ENCODE measurements around the gene PNCK. TPM values are rescaled to one million over a fixed set of nuclear protein-coding genes. Genes with fewer than 3 reads are reported as not detected.

The PNCK gene
- total and polyA plus RNA-seq, 7 experiments from 2014 or later: 0.35 to 1.1 (median 0.58) TPM; not detected in 4

- ATAC-seq: peak; percentile 59
- POLR2A ChIA-PET: interaction anchor here (0.5 kb wide), 1 partner anchor 71 kb away, joined by 3 read pairs; no protein-coding TSS in a partner anchor
Measured at GRCh38 chrX:153669174-153669890, 4.3 kb downstream of the PNCK start.

GRCh38 chrX:153668423-153669173 is 5.0 kb downstream of the PNCK start:
- H3K36me3 Mint-ChIP-seq: no peaks in the 10 kb centered on the region
- H3K4me1 ChIP-seq (ENCODE audit: control insufficient read depth in 2 of 2, insufficient read depth in 2 of 2, low read length in 2 of 2): no peaks in the 10 kb centered on the region
- intact Hi-C loops (cut with micrococcal nuclease): loop anchor here (1.0 to 5.0 kb wide), 9 partner anchors 58 to 727 kb away; no protein-coding TSS in a partner anchor
- no peak overlapping the region for H3K4me3 Mint-ChIP-seq
- H3K27ac ChIP-seq (ENCODE audit: low read depth, low read length): no peak overlapping the region
- ChIA-PET CTCF (interaction anchor here (0.6 to 4.2 kb wide), 10 partner anchors 15 to 727 kb away, joined by 3 to 27 read pairs (median 6); no protein-coding TSS in a partner anchor), POLR2A (interaction anchor here (0.5 kb wide), 1 partner anchor 70 kb away, joined by 3 read pairs; no protein-coding TSS in a partner anchor)
- peaks cover 5 to 10% (median 7%) of the 10 kb centered on the region in 7 donors for H3K4me1 Mint-ChIP-seq
- H3K9me3 ChIP-seq (ENCODE audit: control insufficient read depth in 2 of 3, low read length in 3 of 3): no peaks in the 10 kb centered on the region
- H3K27me3 Mint-ChIP-seq: peaks cover 0 to 28% (median 7%) of the 10 kb centered on the region in 5 donors
- no peaks in the 10 kb centered on the region for H3K36me3 ChIP-seq (ENCODE audit: control insufficient read depth in 2 of 3, insufficient read depth in 3 of 3, low read length in 3 of 3)
- DNase-seq: no peak
- H3K9me3 Mint-ChIP-seq: peaks cover 0 to 4% (median 0%) of the 10 kb centered on the region in 11 donors
- H3K27ac Mint-ChIP-seq: peak overlapping the region in 1 of 9 donors; percentile 51
- H3K4me3 ChIP-seq (ENCODE audit: low read length): no peak overlapping the region
- no peak for ATAC-seq
- H3K27me3 ChIP-seq (ENCODE audit: control insufficient read depth in 2 of 2, insufficient read depth in 2 of 2, low read length in 2 of 2): no peaks in the 10 kb centered on the region

More at GRCh38 chrX:153669174-153669890, 4.3 kb downstream of the PNCK start:
- H3K4me1 ChIP-seq (ENCODE audit: control insufficient read depth in 2 of 2, insufficient read depth in 2 of 2, low read length in 2 of 2): no peaks in the 10 kb centered on the region
- Mint-ChIP-seq H3K36me3 (no peaks in the 10 kb centered on the region), H3K4me3 (no peak overlapping the region), H3K27me3 (peaks cover 3 to 31% (median 11%) of the 10 kb centered on the region in 5 donors), H3K4me1 (peaks cover 5 to 11% (median 8%) of the 10 kb centered on the region in 7 donors), H3K27ac (no peak overlapping the region), H3K9me3 (peaks cover 0 to 4% (median 0%) of the 10 kb centered on the region in 11 donors)
- H3K27ac ChIP-seq (ENCODE audit: low read depth, low read length): no peak overlapping the region
- CTCF ChIA-PET: interaction anchor here (1.4 to 3.1 kb wide), 3 partner anchors 15 to 727 kb away, joined by 5 to 14 read pairs (median 9); no protein-coding TSS in a partner anchor
- no peaks in the 10 kb centered on the region for H3K9me3 ChIP-seq (ENCODE audit: control insufficient read depth in 2 of 3, low read length in 3 of 3)
- intact Hi-C loops (cut with micrococcal nuclease): loop anchor here (1.0 to 5.0 kb wide), 3 partner anchors 59 to 727 kb away; no protein-coding TSS in a partner anchor
- H3K36me3 ChIP-seq (ENCODE audit: control insufficient read depth in 2 of 3, insufficient read depth in 3 of 3, low read length in 3 of 3): no peaks in the 10 kb centered on the region
- H3K27me3 ChIP-seq (ENCODE audit: control insufficient read depth in 2 of 2, insufficient read depth in 2 of 2, low read length in 2 of 2): no peaks in the 10 kb centered on the region
- peak in 5 of 9 donors; percentile 36 to 60 (median 42) for DNase-seq
- H3K4me3 ChIP-seq (ENCODE audit: low read length): no peak overlapping the region

GRCh38 chrX:153667956-153668396 is 5.6 kb downstream of the PNCK start:
- H3K9me3 Mint-ChIP-seq: peaks cover 0 to 4% (median 0%) of the 10 kb centered on the region in 11 donors
- Histone ChIP-seq H3K4me1 (ENCODE audit: control insufficient read depth in 2 of 2, insufficient read depth in 2 of 2, low read length in 2 of 2) (no peaks in the 10 kb centered on the region), H3K27me3 (ENCODE audit: control insufficient read depth in 2 of 2, insufficient read depth in 2 of 2, low read length in 2 of 2) (no peaks in the 10 kb centered on the region), H3K4me3 (ENCODE audit: low read length) (no peak overlapping the region), H3K36me3 (ENCODE audit: control insufficient read depth in 2 of 3, insufficient read depth in 3 of 3, low read length in 3 of 3) (no peaks in the 10 kb centered on the region), H3K27ac (ENCODE audit: low read depth, low read length) (no peak overlapping the region), H3K9me3 (ENCODE audit: control insufficient read depth in 2 of 3, low read length in 3 of 3) (no peaks in the 10 kb centered on the region)
- H3K4me1 Mint-ChIP-seq: peaks cover 5 to 10% (median 7%) of the 10 kb centered on the region in 7 donors
- intact Hi-C loops (cut with micrococcal nuclease): loop anchor here (1.0 to 5.0 kb wide), 9 partner anchors 57 to 727 kb away; no protein-coding TSS in a partner anchor
- ATAC-seq (peak; percentile 93), DNase-seq (peak; percentile 51 to 78 (median 65))
- peak overlapping the region; percentile 53 to 82 (median 74) for H3K4me3 Mint-ChIP-seq
- H3K27ac Mint-ChIP-seq: peak overlapping the region in 4 of 9 donors; percentile 2 to 51 (median 37)
- ChIA-PET CTCF (interaction anchor here (0.6 to 4.2 kb wide), 12 partner anchors 14 to 726 kb away, joined by 3 to 27 read pairs (median 5); no protein-coding TSS in a partner anchor), POLR2A (interaction anchor here (1.1 kb wide), 1 partner anchor 129 kb away, joined by 3 read pairs; no protein-coding TSS in a partner anchor)
- no peaks in the 10 kb centered on the region for H3K36me3 Mint-ChIP-seq
- peaks cover 0 to 28% (median 7%) of the 10 kb centered on the region in 5 donors for H3K27me3 Mint-ChIP-seq

GRCh38 chrX:153667281-153667955 is 6.2 kb downstream of the PNCK start:
- peaks cover 5 to 8% (median 7%) of the 10 kb centered on the region in 7 donors for H3K4me1 Mint-ChIP-seq
- Histone ChIP-seq H3K27ac (ENCODE audit: low read depth, low read length) (no peak overlapping the region), H3K36me3 (ENCODE audit: control insufficient read depth in 2 of 3, insufficient read depth in 3 of 3, low read length in 3 of 3) (no peaks in the 10 kb centered on the region), H3K4me3 (ENCODE audit: low read length) (no peak overlapping the region), H3K27me3 (ENCODE audit: control insufficient read depth in 2 of 2, insufficient read depth in 2 of 2, low read length in 2 of 2) (no peaks in the 10 kb centered on the region), H3K9me3 (ENCODE audit: control insufficient read depth in 2 of 3, low read length in 3 of 3) (no peaks in the 10 kb centered on the region), H3K4me1 (ENCODE audit: control insufficient read depth in 2 of 2, insufficient read depth in 2 of 2, low read length in 2 of 2) (no peaks in the 10 kb centered on the region)
- ChIA-PET POLR2A (interaction anchor here (1.1 kb wide), 1 partner anchor 128 kb away, joined by 3 read pairs; no protein-coding TSS in a partner anchor), CTCF (interaction anchor here (0.6 to 4.2 kb wide), 13 partner anchors 10 to 725 kb away, joined by 3 to 27 read pairs (median 4); no protein-coding TSS in a partner anchor)
- intact Hi-C loops (cut with micrococcal nuclease): loop anchor here in 1 of 2 donors (1.0 to 5.0 kb wide), 2 partner anchors 113 to 725 kb away; no protein-coding TSS in a partner anchor
- peak overlapping the region in 2 of 9 donors; percentile 2 to 31 for H3K27ac Mint-ChIP-seq
- ATAC-seq: peak; percentile 12
- no peak for DNase-seq
- peaks cover 0 to 4% (median 0%) of the 10 kb centered on the region in 11 donors for H3K9me3 Mint-ChIP-seq
- no peaks in the 10 kb centered on the region for H3K36me3 Mint-ChIP-seq
- peaks cover 0 to 26% (median 7%) of the 10 kb centered on the region in 5 donors for H3K27me3 Mint-ChIP-seq
- peak overlapping the region; percentile 53 to 82 (median 74) for H3K4me3 Mint-ChIP-seq

GRCh38 chrX:153665726-153666306 is 7.8 kb downstream of the PNCK start:
- no peak for ATAC-seq
- no peaks in the 10 kb centered on the region for H3K9me3 ChIP-seq (ENCODE audit: control insufficient read depth in 2 of 3, low read length in 3 of 3)
- no peaks in the 10 kb centered on the region for H3K4me1 ChIP-seq (ENCODE audit: control insufficient read depth in 2 of 2, insufficient read depth in 2 of 2, low read length in 2 of 2)
- no peak for DNase-seq
- H3K4me3 ChIP-seq (ENCODE audit: low read length): no peak overlapping the region
- H3K36me3 ChIP-seq (ENCODE audit: control insufficient read depth in 2 of 3, insufficient read depth in 3 of 3, low read length in 3 of 3): no peaks in the 10 kb centered on the region
- no peak overlapping the region for H3K27ac ChIP-seq (ENCODE audit: low read depth, low read length)
- Mint-ChIP-seq H3K27me3 (peaks cover 0 to 36% (median 11%) of the 10 kb centered on the region in 5 donors), H3K27ac (peak overlapping the region in 1 of 9 donors; percentile 72), H3K4me3 (no peak overlapping the region), H3K4me1 (peaks cover 7 to 14% (median 8%) of the 10 kb centered on the region in 7 donors), H3K9me3 (peaks cover 0 to 6% (median 0%) of the 10 kb centered on the region in 11 donors), H3K36me3 (no peaks in the 10 kb centered on the region)
- no peaks in the 10 kb centered on the region for H3K27me3 ChIP-seq (ENCODE audit: control insufficient read depth in 2 of 2, insufficient read depth in 2 of 2, low read length in 2 of 2)
- ChIA-PET CTCF (interaction anchor here (1.4 to 4.2 kb wide), 3 partner anchors 111 to 724 kb away, joined by 5 to 27 read pairs (median 5); no protein-coding TSS in a partner anchor), POLR2A (no interaction called here)
- intact Hi-C loops (cut with micrococcal nuclease): loop anchor here in 1 of 2 donors (5.0 kb wide), 1 partner anchor 724 kb away; no protein-coding TSS in a partner anchor

Data from naive thymus-derived CD4-positive, alpha-beta T cell (primary cell).